ENCODE measurements around the gene ANKS1B.

ANKS1B gene

GRCh38 chr12:99374023-99374422 lies 610.7 kb downstream of the ANKS1B start:
- no peak overlapping the region for H3K27ac ChIP-seq
- TF ChIP-seq, protein P1, sequence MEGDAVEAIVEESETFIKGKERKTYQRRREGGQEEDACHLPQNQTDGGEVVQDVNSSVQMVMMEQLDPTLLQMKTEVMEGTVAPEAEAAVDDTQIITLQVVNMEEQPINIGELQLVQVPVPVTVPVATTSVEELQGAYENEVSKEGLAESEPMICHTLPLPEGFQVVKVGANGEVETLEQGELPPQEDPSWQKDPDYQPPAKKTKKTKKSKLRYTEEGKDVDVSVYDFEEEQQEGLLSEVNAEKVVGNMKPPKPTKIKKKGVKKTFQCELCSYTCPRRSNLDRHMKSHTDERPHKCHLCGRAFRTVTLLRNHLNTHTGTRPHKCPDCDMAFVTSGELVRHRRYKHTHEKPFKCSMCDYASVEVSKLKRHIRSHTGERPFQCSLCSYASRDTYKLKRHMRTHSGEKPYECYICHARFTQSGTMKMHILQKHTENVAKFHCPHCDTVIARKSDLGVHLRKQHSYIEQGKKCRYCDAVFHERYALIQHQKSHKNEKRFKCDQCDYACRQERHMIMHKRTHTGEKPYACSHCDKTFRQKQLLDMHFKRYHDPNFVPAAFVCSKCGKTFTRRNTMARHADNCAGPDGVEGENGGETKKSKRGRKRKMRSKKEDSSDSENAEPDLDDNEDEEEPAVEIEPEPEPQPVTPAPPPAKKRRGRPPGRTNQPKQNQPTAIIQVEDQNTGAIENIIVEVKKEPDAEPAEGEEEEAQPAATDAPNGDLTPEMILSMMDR (conservative IDR thresholded peaks at IDR 0.05), result no peak

DNA sequence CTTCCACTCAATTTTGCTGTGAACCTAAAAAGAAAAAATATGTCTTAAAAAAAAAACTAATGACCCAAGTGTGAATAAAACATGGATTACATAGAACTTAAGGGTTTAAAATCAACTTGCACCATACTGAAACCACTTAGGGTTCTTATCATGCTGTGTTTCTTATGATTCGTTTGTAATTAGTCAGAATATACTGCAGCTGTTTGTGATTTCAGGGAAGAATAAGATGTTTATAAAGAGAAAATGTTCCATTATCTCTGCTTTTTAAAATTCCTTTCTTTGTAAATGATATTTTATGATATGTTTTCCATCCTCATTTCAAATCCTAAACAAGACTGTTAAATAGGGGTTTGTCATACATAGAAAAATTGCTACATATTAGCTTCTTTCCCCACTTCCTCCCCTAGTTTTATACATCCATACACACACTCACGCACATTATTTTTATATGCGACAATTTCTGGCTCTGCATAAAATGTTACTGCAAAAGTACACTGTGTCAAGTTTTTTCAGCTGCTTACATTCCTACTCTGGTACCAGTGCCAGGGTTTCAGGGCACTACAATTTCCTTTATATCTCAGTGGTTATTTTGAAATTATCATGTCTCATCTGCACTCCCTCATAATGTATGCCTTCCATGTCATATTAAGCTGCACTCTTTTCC lies 612.3 kb downstream of the ANKS1B start:
- H3K27ac ChIP-seq, result no peak overlapping the region
- TF ChIP-seq, protein P1 (conservative IDR thresholded peaks at IDR 0.05), result no peak

DNA sequence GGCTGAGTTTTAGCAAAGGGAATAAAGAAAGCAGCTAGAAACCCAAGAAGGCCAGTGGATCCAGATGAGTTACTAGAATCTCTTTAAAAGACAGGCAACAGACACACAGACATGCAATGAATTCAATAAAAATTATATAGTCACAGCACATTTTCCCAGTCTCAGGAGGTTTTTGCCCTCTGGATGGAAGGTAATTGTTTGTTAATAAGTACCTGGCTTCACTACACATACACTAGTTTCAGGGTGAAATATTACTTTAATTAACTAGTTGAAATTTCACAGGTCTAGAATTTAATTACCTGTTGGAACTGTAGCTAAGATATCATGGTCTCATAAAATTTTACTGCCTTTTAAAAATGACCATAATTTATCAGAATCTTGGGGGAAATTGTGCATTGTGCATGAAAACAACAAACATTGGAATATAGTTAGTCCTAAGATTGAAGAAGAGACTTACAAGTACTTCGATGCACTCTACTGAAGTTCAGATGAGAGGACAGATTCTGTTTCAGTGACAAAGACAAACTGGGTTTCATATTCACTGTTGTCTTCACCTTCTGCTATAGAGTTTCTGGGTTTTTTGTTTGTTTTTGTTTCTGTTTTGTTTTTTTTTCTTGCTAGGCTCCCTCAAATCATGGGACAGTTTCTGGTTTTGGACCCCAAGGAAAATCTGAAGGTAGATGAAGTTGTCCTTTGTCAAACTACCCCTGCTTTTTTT lies 614.2 kb downstream of the ANKS1B start:
- no peak overlapping the region for H3K27ac ChIP-seq
- TF ChIP-seq, protein P1 (conservative IDR thresholded peaks at IDR 0.05), result no peak

GRCh38 chr12:99367181-99367580 lies 617.6 kb downstream of the ANKS1B start:
- TF ChIP-seq, protein P1 (conservative IDR thresholded peaks at IDR 0.05), result no peak
- H3K27ac ChIP-seq, result no peak overlapping the region

GRCh38 chr12:99352269-99352668 lies 632.5 kb downstream of the ANKS1B start:
- no peak overlapping the region for H3K27ac ChIP-seq
- TF ChIP-seq, protein P1 (conservative IDR thresholded peaks at IDR 0.05), result no peak

DNA sequence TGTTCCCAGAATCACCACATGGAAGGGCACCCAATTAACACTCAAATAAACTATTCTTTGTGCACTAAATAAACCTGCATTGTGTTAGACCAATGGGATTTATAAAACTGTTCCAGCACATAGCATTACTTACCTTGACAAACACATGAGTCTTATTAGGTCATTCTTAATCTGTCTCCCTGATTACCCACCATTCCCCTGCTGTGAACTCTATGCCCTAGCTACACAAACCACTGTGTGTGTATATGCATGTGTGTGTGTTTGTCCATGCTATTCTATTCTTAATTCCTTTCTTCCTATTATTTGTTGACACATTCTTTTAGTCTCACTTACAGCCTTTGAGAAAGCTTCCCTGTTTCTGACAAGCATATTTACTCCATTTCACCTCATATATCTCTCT lies 640.8 kb downstream of the ANKS1B start:
- TF ChIP-seq, protein P1 (conservative IDR thresholded peaks at IDR 0.05), result no peak
- no peak overlapping the region for H3K27ac ChIP-seq

GRCh38 chr12:99339663-99340062 lies 645.1 kb downstream of the ANKS1B start:
- H3K27ac ChIP-seq, result no peak overlapping the region
- TF ChIP-seq, protein P1 (conservative IDR thresholded peaks at IDR 0.05), result no peak

Data from VCaP (cell line).